ENCODE measurements around the gene NOP58. TPM values are rescaled to one million over a fixed set of nuclear protein-coding genes. Genes with fewer than 3 reads are reported as not detected.

Gene NOP58
- total and polyA plus RNA-seq, 2 donors (not counting 1 experiment from before 2014, with no cell fraction given) = 58.2 to 138 TPM

DNA sequence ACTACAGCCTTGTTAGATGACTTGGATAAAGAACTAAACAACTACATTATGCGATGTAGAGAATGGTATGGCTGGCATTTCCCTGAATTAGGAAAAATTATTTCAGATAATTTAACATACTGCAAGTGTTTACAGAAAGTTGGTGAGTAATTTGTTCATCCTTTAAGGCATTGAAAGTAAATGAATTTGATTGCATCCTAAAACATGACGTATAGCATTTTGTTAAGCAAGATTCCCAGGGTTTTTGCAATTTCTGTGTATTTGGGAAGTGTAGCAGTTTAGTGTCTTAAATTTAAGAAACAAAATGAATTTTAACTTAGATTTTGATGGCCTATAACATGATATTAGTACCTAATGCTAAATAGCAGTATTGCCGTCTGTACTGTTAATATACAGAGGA lies 24.8 kb downstream of the NOP58 start:
- no peak overlapping the region for H3K27ac Mint-ChIP-seq
- no peaks in the 10 kb centered on the region for H3K27me3 Mint-ChIP-seq
- no peak overlapping the region for H3K9ac ChIP-seq (ENCODE audit: low read length)
- no peaks in the 10 kb centered on the region for H3K27me3 ChIP-seq (replicated peaks in 1 of 4; ENCODE audit: control extremely low read depth in 1 of 4, control insufficient read depth in 3 of 4, insufficient read depth in 4 of 4, low read length in 3 of 4)
- H3K4me3 Mint-ChIP-seq = no peak overlapping the region
- ChIA-PET CTCF (interaction anchor here (0.5 kb wide), 1 partner anchor 13 kb away, joined by 4 read pairs; no protein-coding TSS in a partner anchor), POLR2A (no interaction called here)
- H3K4me1 Mint-ChIP-seq = no peaks in the 10 kb centered on the region
- peaks cover 13 to 69% of the 10 kb centered on the region in 2 experiments for H3K36me3 ChIP-seq (replicated peaks in 1 of 2; ENCODE audit: control extremely low read depth in 1 of 2, control insufficient read depth in 1 of 2, extremely low read depth in 1 of 2, insufficient read depth in 2 of 2, low read length in 1 of 2)
- no peaks in the 10 kb centered on the region for H3K9me3 Mint-ChIP-seq (ENCODE audit: insufficient read depth)
- no peaks in the 10 kb centered on the region for H3K4me1 ChIP-seq (ENCODE audit: control insufficient read depth in 2 of 2, insufficient read depth in 2 of 2, low read length in 2 of 2)
- no peak overlapping the region for H3K4me3 ChIP-seq (ENCODE audit: control extremely low read depth in 1 of 5, extremely low read depth in 1 of 5, insufficient read depth in 1 of 5, low read depth in 2 of 5, low read length in 4 of 5)
- TF ChIP-seq EZH2 (IDR thresholded peaks at IDR 0.05; ENCODE audit: borderline replicate concordance, insufficient read depth, low read depth, low read length, poor library complexity, severe bottlenecking) = no peak
- TF ChIP-seq, protein P1, sequence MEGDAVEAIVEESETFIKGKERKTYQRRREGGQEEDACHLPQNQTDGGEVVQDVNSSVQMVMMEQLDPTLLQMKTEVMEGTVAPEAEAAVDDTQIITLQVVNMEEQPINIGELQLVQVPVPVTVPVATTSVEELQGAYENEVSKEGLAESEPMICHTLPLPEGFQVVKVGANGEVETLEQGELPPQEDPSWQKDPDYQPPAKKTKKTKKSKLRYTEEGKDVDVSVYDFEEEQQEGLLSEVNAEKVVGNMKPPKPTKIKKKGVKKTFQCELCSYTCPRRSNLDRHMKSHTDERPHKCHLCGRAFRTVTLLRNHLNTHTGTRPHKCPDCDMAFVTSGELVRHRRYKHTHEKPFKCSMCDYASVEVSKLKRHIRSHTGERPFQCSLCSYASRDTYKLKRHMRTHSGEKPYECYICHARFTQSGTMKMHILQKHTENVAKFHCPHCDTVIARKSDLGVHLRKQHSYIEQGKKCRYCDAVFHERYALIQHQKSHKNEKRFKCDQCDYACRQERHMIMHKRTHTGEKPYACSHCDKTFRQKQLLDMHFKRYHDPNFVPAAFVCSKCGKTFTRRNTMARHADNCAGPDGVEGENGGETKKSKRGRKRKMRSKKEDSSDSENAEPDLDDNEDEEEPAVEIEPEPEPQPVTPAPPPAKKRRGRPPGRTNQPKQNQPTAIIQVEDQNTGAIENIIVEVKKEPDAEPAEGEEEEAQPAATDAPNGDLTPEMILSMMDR (IDR thresholded peaks at IDR 0.05) = no peak
- peaks cover 13% of the 10 kb centered on the region for H4K20me1 ChIP-seq (ENCODE audit: control insufficient read depth, insufficient read depth, low read length, poor library complexity, severe bottlenecking)
- H3K9me3 ChIP-seq (ENCODE audit: control extremely low read depth in 1 of 3, control insufficient read depth in 2 of 3, insufficient read depth in 1 of 3, low read length in 2 of 3) = no peaks in the 10 kb centered on the region
- no peak overlapping the region for H2AFZ ChIP-seq (ENCODE audit: insufficient read depth, low read depth, low read length, poor library complexity, severe bottlenecking)
- ATAC-seq (ENCODE audit: low read depth) = no peak
- 100% methylated on average over 1 of the region's 3 CpGs for WGBS (ENCODE audit: insufficient coverage)
- no peak for DNase-seq
- no peak overlapping the region for H3K27ac ChIP-seq (ENCODE audit: low read length in 2 of 2)
- intact Hi-C loops (cut with micrococcal nuclease) = no loop called here
- peaks cover 3% of the 10 kb centered on the region for H3K79me2 ChIP-seq (ENCODE audit: control insufficient read depth, insufficient read depth, low read length)
- H3K4me2 ChIP-seq (replicated peaks; ENCODE audit: low read depth, low read length, poor library complexity, severe bottlenecking) = no peak overlapping the region

DNA sequence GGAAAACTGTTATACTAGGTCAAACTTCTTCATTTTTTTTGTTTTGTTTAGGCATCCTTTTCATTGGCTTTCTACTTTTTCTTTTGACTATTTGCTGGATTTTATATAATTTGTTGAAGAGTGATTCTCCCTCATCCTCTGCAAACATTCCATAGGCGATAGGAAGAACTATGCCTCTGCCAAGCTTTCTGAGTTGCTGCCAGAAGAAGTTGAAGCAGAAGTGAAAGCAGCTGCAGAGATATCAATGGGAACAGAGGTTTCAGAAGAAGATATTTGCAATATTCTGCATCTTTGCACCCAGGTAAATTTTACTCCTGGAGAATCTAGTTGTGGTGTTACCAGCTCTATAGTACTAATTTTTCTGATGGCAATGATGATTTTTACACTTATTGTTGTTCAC lies 25.4 kb downstream of the NOP58 start:
- no peak for ATAC-seq (ENCODE audit: low read depth)
- CTCF ChIA-PET = interaction anchor here (0.7 kb wide), 1 partner anchor 121 kb away, joined by 5 read pairs; no protein-coding TSS in a partner anchor
- Mint-ChIP-seq H3K4me1 (no peaks in the 10 kb centered on the region), H3K27me3 (no peaks in the 10 kb centered on the region), H3K27ac (no peak overlapping the region), H3K9me3 (ENCODE audit: insufficient read depth) (no peaks in the 10 kb centered on the region), H3K4me3 (no peak overlapping the region)
- H2AFZ ChIP-seq (ENCODE audit: insufficient read depth, low read depth, low read length, poor library complexity, severe bottlenecking) = no peak overlapping the region
- no peak overlapping the region for H3K27ac ChIP-seq (ENCODE audit: low read length in 2 of 2)
- H3K9ac ChIP-seq (ENCODE audit: low read length) = no peak overlapping the region
- peaks cover 13 to 71% of the 10 kb centered on the region in 2 experiments for H3K36me3 ChIP-seq (replicated peaks in 1 of 2; ENCODE audit: control extremely low read depth in 1 of 2, control insufficient read depth in 1 of 2, extremely low read depth in 1 of 2, insufficient read depth in 2 of 2, low read length in 1 of 2)
- no peaks in the 10 kb centered on the region for H3K4me1 ChIP-seq (ENCODE audit: control insufficient read depth in 2 of 2, insufficient read depth in 2 of 2, low read length in 2 of 2)
- no peaks in the 10 kb centered on the region for H3K27me3 ChIP-seq (replicated peaks in 1 of 4; ENCODE audit: control extremely low read depth in 1 of 4, control insufficient read depth in 3 of 4, insufficient read depth in 4 of 4, low read length in 3 of 4)
- no peak overlapping the region for H3K4me2 ChIP-seq (replicated peaks; ENCODE audit: low read depth, low read length, poor library complexity, severe bottlenecking)
- TF ChIP-seq, protein P1 (IDR thresholded peaks at IDR 0.05) = no peak
- TF ChIP-seq EZH2 (IDR thresholded peaks at IDR 0.05; ENCODE audit: borderline replicate concordance, insufficient read depth, low read depth, low read length, poor library complexity, severe bottlenecking) = no peak
- peaks cover 7% of the 10 kb centered on the region for H4K20me1 ChIP-seq (ENCODE audit: control insufficient read depth, insufficient read depth, low read length, poor library complexity, severe bottlenecking)
- WGBS (ENCODE audit: insufficient coverage) = no CpG with 5 or more reads among the region's 1 CpG
- peaks cover 3% of the 10 kb centered on the region for H3K79me2 ChIP-seq (ENCODE audit: control insufficient read depth, insufficient read depth, low read length)
- no peak overlapping the region for H3K4me3 ChIP-seq (ENCODE audit: control extremely low read depth in 1 of 5, extremely low read depth in 1 of 5, insufficient read depth in 1 of 5, low read depth in 2 of 5, low read length in 4 of 5)
- H3K9me3 ChIP-seq (ENCODE audit: control extremely low read depth in 1 of 3, control insufficient read depth in 2 of 3, insufficient read depth in 1 of 3, low read length in 2 of 3) = no peaks in the 10 kb centered on the region
- DNase-seq = no peak
- intact Hi-C loops (cut with micrococcal nuclease) = no loop called here
- POLR2A ChIA-PET = no interaction called here

Measured in B cell (primary cell).